Heart left ventricle (tissue), 13 donors: ENCODE results near the gene A2M.

Experiments
- CTCF ChIP-seq, 12 donors: fragments of 200-600 bp; sonication (generic) in 4 of 12; IDR thresholded peaks; one replicate each; pipeline versions ENCODE4 v1.5.0 to v1.8.0; 2018 to 2022; ENCODE audit warnings: antibody characterized with exemption in 12 of 12, mild to moderate bottlenecking in 5 of 12
- POLR2A ChIP-seq, 2 donors: fragments of 450-650 bp; IDR thresholded peaks; one replicate each; pipeline ENCODE4 v1.6.1; 2017; ENCODE audit warnings: antibody characterized with exemption in 2 of 2, mild to moderate bottlenecking in 2 of 2, moderate library complexity in 2 of 2
- donor health status: ischemic (EF 13 %, LVEDD 7.1; RV severe dilation, severe dysfunction).
- donor health status: DM: no; HTN: yes; CAD: no.
- donor health status: DM: no; HTN: no; CAD: no.
- donor health status: ischemic (EF 25% LVEDD 6.9; RV normal size, moderate dysfunction).
- donor health status: ischemic (EF 25% LVEDD 5.7; RV mildly dilated, moderate dysfunction).
- donor health status: ischemic (EF 35%, LVEDD 5.7; RV mildly dilated, moderate dysfunction).
- donor health status: nonischemic (EF 11% LVEDD 7.7; RV severe dilation, severe dysfunction).
- donor health status: DM: yes; HTN: yes; CAD: no.
- donor health status: PGD.
- donor health status: ischemic (EF 29% LVEDD 5.4; RV normal size, mild dysfunction).
- donor health status: nonischemic (EF 23%, LVEDD 6.1; RV moderate dilation, normal function).

DNA sequence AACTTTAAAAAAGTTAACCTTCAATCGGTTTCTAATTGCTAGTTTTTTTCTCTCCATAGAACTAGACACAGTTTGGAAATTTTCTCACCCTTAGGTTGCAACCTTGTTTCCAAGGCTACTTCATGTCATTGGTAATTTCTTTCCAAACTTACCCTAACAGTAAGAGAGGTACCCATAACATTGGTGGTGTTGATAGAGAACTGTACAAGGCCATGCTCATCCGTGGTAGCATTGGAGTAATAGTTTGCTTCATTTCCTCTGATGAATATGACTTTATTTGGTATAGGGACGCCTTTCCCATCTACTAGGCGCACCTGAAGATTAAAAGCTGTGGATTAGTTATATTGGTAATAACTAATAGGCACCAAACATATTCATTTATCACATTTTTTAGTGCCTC is 11.6 kb downstream of the A2M start:
- TF ChIP-seq CTCF (IDR thresholded peaks at IDR 0.05) (no peak), POLR2A (IDR thresholded peaks at IDR 0.05) (no peak)
